ENCODE results near the gene HSPD1.
A peak's percentile ranks its signal among the peaks of the same experiment; 100 is the strongest.
"Not testable (repeated sequence)": the region's sequence is repeated elsewhere in the genome, so short reads cannot be mapped to it uniquely, and the experiment has no call there.

HSPD1 gene

GRCh38 chr2:197497326-197497725 lies 2.3 kb downstream of the HSPD1 start:
- no peak for DNase-seq (ENCODE audit: low read depth in 3 of 3)

- no peak for DNase-seq (ENCODE audit: low read depth in 3 of 3)
Measured at GRCh38 chr2:197496695-197497094, 2.9 kb downstream of the HSPD1 start.

GRCh38 chr2:197495433-197496134 lies 4.1 kb downstream of the HSPD1 start:
- no peak for DNase-seq (ENCODE audit: low read depth in 3 of 3)

- DNase-seq (ENCODE audit: low read depth in 3 of 3), result no peak
Measured at GRCh38 chr2:197487385-197487784, 12.3 kb downstream of the HSPD1 start.

GRCh38 chr2:197486175-197486574 lies 13.5 kb downstream of the HSPD1 start:
- DNase-seq (ENCODE audit: low read depth in 3 of 3), result no peak

- DNase-seq (ENCODE audit: low read depth in 3 of 3), result not testable (repeated sequence)
Measured at GRCh38 chr2:197484248-197484647, 15.4 kb downstream of the HSPD1 start.

GRCh38 chr2:197480165-197481036 lies 19.2 kb downstream of the HSPD1 start:
- no peak for DNase-seq (ENCODE audit: low read depth in 3 of 3)

GRCh38 chr2:197477797-197478196 lies 21.8 kb downstream of the HSPD1 start:
- DNase-seq (ENCODE audit: low read depth in 3 of 3), result no peak

- DNase-seq (ENCODE audit: low read depth in 3 of 3), result no peak
Measured at GRCh38 chr2:197472166-197472565, 27.5 kb downstream of the HSPD1 start.

GRCh38 chr2:197464175-197464574 lies 35.5 kb downstream of the HSPD1 start:
- DNase-seq (ENCODE audit: low read depth in 3 of 3), result no peak

GRCh38 chr2:197461057-197461456 lies 38.6 kb downstream of the HSPD1 start:
- DNase-seq (ENCODE audit: low read depth in 3 of 3), result no peak

GRCh38 chr2:197460649-197461048 lies 39.0 kb downstream of the HSPD1 start:
- no peak for DNase-seq (ENCODE audit: low read depth in 3 of 3)

GRCh38 chr2:197455428-197455827 lies 44.2 kb downstream of the HSPD1 start:
- no peak for DNase-seq (ENCODE audit: low read depth in 3 of 3)

- DNase-seq (ENCODE audit: low read depth in 3 of 3), result no peak
Measured at GRCh38 chr2:197454923-197455322, 44.7 kb downstream of the HSPD1 start.

- DNase-seq (ENCODE audit: low read depth in 3 of 3), result no peak
Measured at GRCh38 chr2:197453914-197454398, 45.7 kb downstream of the HSPD1 start.

GRCh38 chr2:197453123-197453913 lies 46.3 kb downstream of the HSPD1 start, which contains the start of gene COQ10B:
Gene COQ10B (plus strand): TSS chr2:197453552. CDS start chr2:197453561, 9 bp downstream.
- peak; percentile 91 to 98 (median 94) for DNase-seq (ENCODE audit: low read depth in 3 of 3)

- no peak for DNase-seq (ENCODE audit: low read depth in 3 of 3)
Measured at GRCh38 chr2:197452754-197453122, 46.9 kb downstream of the HSPD1 start.

- not testable (repeated sequence) for DNase-seq (ENCODE audit: low read depth in 3 of 3)
Measured at GRCh38 chr2:197450935-197451358, 48.7 kb downstream of the HSPD1 start.

- no peak for DNase-seq (ENCODE audit: low read depth in 3 of 3)
Measured at GRCh38 chr2:197450465-197450864, 49.2 kb downstream of the HSPD1 start.

GRCh38 chr2:197446844-197447243 lies 52.8 kb downstream of the HSPD1 start:
- DNase-seq (ENCODE audit: low read depth in 3 of 3), result no peak

GRCh38 chr2:197445746-197446145 lies 53.9 kb downstream of the HSPD1 start:
- no peak for DNase-seq (ENCODE audit: low read depth in 3 of 3)

- no peak for DNase-seq (ENCODE audit: low read depth in 3 of 3)
Measured at GRCh38 chr2:197442857-197443256, 56.8 kb downstream of the HSPD1 start.

Data from stimulated activated CD4-positive, alpha-beta T cell treated with anti-CD3 and anti-CD28 coated beads, TNF-alpha, amount 100 ng/mL, for 24 hours (primary cell).